GM12865 (cell line): ENCODE data around the gene VANGL2.

Source experiments
- DNase-seq: peaks from one replicate; pipeline ENCODE4 v3.0.0; 2010; ENCODE audit warnings: low read depth
- H3K4me3 ChIP-seq: 2 replicates; pipeline ENCODE4 v1.5.1; 2011; ENCODE audit warnings: mild to moderate bottlenecking, low read depth, low read length, control low read depth
- TF ChIP-seq, protein P1 (sequence below): IDR thresholded peaks from 2 replicates; pipeline ENCODE4 v1.5.1; 2011; ENCODE audit warnings: low read length, control low read depth, low read depth, inconsistent platforms; ENCODE audit not compliant: insufficient read depth; ENCODE audit errors: missing control alignments

Gene VANGL2

DNA sequence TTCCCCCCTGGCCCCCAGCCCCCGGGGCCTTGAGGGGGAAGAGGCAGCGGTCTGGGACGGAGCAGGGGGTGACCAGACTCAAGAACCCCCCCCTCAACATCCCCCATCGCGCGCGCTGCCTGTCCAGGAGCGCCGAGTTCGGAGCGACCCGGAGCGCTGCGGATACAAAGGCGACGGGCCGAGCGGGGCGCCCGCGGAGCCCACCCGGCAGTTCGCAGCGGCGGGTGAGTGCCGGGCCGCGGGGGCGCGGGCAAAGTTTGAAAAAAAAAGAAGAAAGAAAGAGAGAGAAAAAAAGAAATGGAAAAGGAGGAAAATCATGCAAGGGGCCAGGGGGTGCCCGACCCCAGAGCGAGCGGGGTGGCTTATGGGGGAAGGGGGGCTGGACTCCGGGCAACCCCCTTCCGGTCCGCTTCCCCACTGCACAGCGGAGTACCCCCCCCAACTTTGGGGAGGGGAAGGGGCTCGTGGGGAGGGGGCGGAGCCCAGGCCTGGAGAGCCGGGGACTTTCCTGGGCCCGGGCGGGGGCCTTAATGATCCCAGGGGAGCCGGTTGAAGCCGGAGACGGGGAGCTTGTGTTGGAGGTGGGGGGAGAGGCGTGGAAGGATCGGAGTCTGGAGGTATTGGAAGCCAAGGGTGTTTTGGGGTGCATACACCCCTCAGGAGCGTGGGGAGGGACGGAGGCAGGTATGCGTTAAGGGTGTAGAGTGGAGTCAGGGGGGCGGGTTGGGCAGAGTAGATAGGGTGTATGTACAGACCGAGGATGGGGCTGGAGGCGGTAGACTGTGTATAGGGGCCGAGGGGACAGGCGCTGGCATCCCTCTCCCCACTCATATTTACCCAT lies 502 bp downstream of the VANGL2 start:
- H3K4me3 ChIP-seq, result peak overlapping the region; percentile 41
- TF ChIP-seq, protein P1, sequence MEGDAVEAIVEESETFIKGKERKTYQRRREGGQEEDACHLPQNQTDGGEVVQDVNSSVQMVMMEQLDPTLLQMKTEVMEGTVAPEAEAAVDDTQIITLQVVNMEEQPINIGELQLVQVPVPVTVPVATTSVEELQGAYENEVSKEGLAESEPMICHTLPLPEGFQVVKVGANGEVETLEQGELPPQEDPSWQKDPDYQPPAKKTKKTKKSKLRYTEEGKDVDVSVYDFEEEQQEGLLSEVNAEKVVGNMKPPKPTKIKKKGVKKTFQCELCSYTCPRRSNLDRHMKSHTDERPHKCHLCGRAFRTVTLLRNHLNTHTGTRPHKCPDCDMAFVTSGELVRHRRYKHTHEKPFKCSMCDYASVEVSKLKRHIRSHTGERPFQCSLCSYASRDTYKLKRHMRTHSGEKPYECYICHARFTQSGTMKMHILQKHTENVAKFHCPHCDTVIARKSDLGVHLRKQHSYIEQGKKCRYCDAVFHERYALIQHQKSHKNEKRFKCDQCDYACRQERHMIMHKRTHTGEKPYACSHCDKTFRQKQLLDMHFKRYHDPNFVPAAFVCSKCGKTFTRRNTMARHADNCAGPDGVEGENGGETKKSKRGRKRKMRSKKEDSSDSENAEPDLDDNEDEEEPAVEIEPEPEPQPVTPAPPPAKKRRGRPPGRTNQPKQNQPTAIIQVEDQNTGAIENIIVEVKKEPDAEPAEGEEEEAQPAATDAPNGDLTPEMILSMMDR, result no peak
- no peak for DNase-seq

DNA sequence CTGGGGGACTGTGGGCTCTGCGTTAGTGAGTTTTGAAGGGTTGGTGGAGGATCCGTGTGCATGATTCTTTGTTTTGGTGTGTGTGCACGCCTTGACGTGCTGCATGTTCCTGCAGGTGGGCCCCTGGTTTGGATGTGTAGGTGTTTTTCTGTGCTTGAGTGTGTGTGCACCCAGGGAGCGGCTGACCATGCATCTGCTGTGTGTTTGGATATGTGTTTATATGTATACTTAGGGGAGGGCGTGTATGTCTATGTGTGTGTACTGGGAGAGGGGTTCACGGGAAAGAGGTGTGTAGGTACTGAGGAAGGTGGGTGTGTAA lies 1.1 kb downstream of the VANGL2 start:
- no peak for DNase-seq
- no peak overlapping the region for H3K4me3 ChIP-seq
- TF ChIP-seq, protein P1, result no peak

DNA sequence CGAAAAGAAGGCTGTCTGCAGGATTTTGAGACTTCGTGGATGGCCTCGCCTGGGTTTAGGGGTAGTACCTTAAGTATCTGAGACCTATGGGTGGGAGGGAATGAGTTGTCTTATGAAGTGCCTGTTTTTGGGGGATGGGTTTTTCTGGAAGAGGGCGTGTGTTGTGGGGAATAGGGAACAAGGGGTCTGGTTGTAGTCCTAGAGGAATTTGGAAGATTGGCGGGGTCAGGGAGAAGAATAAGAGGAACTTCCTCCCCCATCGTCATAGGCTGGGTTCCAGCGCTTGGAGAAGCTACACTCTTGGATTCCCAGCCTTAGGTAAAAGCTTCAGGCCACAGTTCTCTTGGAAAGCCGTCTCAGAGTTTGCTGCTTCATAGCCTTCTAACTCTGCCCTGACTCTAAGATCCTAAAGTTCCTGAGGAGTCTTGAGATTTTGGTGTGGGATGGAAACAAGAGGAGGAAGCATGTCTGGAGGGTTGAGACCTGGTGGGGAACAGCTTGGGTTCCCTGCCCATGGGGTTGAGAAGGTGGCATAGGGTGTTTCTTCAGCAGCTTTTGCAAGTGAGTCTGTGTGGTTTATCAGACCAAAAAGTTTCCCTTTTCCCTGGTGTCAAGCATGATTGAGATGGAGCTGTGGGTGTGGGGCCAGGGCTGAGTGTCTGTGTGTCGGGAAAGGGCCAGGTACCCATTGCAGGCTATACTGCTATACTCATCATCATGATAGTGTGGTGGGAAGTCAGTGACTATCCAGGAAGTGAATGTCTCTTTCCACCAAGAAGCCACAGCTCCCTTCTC lies 1.8 kb downstream of the VANGL2 start:
- no peak for DNase-seq
- TF ChIP-seq, protein P1, result no peak
- no peak overlapping the region for H3K4me3 ChIP-seq

DNA sequence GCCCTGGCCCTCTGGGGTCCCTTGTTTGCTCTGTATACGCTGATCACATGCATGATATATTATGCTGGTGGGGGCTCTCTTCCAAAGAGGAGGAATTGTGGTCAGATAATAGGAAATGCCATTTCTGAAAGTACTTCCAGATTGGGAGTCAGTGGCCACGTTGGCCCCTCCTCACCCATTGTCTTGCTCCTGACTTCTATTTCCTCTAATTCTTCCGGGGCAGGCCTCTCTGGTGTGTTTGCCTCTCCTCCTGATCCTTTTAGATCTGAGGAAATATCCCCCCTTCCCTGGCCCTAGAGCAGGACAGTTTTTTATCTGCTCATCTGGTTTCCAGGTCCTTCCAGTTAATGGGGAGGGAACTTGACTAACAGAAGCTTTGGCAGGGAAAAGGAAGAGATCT lies 2.9 kb downstream of the VANGL2 start:
- no peak overlapping the region for H3K4me3 ChIP-seq
- TF ChIP-seq, protein P1, result no peak
- no peak for DNase-seq

DNA sequence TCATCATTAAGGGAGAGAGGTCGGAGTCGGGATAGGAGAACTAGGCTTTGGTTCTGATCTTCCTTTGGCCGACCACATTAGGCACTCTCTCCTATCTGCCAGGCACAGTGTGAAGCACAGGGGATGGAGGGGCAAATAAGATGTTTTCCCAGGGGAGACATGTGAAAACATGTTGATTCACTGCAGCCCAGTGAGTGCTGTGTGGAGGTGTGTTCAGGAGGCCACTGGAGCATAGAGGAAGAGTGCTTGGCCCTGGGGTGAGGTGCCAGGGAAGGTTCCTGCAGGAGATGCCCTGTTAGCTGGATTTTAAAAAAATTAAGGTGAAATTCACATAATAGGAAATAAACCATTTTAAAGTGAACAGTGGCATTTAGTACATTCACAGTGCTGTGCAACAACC lies 3.7 kb downstream of the VANGL2 start:
- TF ChIP-seq, protein P1, result no peak
- DNase-seq, result no peak
- no peak overlapping the region for H3K4me3 ChIP-seq

DNA sequence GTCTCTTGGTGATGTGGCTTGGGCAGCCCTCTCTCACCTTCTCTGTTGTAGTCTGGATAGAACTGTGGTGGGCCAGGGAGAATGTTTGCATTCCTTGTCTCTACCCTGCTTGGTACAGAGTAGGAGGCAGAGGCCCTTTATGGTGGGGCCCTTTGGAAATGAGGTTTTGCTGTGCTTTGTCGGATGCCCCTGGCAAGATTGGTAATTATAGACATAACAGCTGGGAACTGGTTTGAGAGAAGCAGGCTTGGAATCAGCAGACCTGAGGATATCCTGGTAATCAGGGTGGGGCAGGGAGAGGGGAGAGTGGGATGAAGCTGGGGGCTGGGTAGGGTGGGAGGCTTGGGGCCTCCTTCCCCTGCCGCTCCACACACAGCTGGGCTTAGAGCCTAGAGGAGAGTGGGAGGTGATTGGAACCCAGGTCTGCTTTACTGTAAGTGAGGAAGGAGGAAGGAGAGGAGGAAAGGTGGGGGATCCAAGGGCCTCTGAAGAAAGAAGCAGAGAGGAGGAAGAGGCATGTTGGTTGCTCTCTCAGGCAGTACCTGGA lies 5.0 kb downstream of the VANGL2 start:
- TF ChIP-seq, protein P1, result no peak
- H3K4me3 ChIP-seq, result no peak overlapping the region
- DNase-seq, result no peak
